Adrenal gland (tissue), 5 donors: ENCODE data around the gene MYOM1.

ENCODE experiments used
- POLR2A ChIP-seq, 2 donors: fragments of 450-650 bp; IDR thresholded peaks; one replicate each; pipeline ENCODE4 v1.6.1; 2017; ENCODE audit warnings: antibody characterized with exemption in 2 of 2, mild to moderate bottlenecking in 2 of 2, moderate library complexity in 1 of 2
- TF ChIP-seq, protein P1 (sequence below), 6 experiments: fragments of 450-650 bp in 4 of 6; fragments of 200-600 bp in 2 of 6; sonication (generic) in 1 of 6; IDR thresholded peaks; 1 replicate in 5 of 6; 2 replicates in 1 of 6; pipeline versions ENCODE4 v1.5.1 to v1.8.0; 2016 to 2021; ENCODE audit warnings: antibody characterized with exemption in 6 of 6, mild to moderate bottlenecking in 2 of 6, moderate library complexity in 1 of 6
- donor health status: DM: no; HTN: no; CAD: no.

DNA sequence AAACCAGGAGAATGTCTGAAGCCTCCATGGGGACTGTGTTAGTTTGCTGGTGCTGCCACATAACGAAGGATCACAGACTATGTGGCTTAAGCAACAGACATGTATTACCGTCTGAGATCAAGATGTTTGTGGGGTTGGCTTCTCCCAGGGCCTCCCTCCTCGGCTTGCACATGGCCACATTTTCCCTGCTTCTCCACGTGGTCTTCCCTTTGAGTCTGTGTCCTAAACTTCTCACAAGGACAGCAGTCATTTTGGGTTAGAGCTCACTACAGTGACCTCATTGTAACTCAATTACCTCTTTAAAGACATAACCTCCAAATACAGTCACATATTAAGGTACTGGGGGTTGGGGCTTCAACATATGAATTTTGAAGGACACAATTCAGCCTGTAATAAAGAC lies 162.2 kb downstream of the MYOM1 start:
- TF ChIP-seq, protein P1, sequence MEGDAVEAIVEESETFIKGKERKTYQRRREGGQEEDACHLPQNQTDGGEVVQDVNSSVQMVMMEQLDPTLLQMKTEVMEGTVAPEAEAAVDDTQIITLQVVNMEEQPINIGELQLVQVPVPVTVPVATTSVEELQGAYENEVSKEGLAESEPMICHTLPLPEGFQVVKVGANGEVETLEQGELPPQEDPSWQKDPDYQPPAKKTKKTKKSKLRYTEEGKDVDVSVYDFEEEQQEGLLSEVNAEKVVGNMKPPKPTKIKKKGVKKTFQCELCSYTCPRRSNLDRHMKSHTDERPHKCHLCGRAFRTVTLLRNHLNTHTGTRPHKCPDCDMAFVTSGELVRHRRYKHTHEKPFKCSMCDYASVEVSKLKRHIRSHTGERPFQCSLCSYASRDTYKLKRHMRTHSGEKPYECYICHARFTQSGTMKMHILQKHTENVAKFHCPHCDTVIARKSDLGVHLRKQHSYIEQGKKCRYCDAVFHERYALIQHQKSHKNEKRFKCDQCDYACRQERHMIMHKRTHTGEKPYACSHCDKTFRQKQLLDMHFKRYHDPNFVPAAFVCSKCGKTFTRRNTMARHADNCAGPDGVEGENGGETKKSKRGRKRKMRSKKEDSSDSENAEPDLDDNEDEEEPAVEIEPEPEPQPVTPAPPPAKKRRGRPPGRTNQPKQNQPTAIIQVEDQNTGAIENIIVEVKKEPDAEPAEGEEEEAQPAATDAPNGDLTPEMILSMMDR (IDR thresholded peaks at IDR 0.05), result no peak
- TF ChIP-seq POLR2A (IDR thresholded peaks at IDR 0.05), result no peak
